NT2/D1 (cell line): ENCODE measurements around the gene SLC9A3.

Experiments
- SUZ12 ChIP-seq: IDR thresholded peaks from 2 replicates; pipeline ENCODE4 v1.6.1; 2011; ENCODE audit not compliant: insufficient read length, insufficient read depth; ENCODE audit errors: extremely low read depth
- ZNF274 ChIP-seq: IDR thresholded peaks from 2 replicates; pipeline ENCODE4 v1.6.1; 2011; ENCODE audit warnings: mild to moderate bottlenecking, low read depth, low read length

GRCh38 chr5:422323-423232 lies 101.7 kb downstream of the SLC9A3 start:
- TF ChIP-seq ZNF274 (no peak), SUZ12 (no peak)
